Upper lobe of left lung (tissue), 6 donors: ENCODE results near the gene SV2C. TPM values are rescaled to one million over a fixed set of nuclear protein-coding genes. Genes with fewer than 3 reads are reported as not detected.

Source experiments
- ATAC-seq, 2 donors: fragments of 200-7000 bp; cut with Tn5 transposase; one replicate each; pipeline ENCODE4 v1.9.1; 2022; ENCODE audit warnings: mild to moderate bottlenecking in 2 of 2, moderate library complexity in 2 of 2; ENCODE audit not compliant: low FRiP score in 2 of 2
- DNase-seq, 2 donors: peaks; one replicate each; pipeline ENCODE4 v3.0.0-alpha.2; 2019 to 2020
- H3K27ac ChIP-seq, 4 donors: fragments of 200-600 bp; sonication (generic); one replicate each; pipeline ENCODE4 v1.5.1; 2016 to 2019
- H3K27me3 ChIP-seq, 4 donors: fragments of 200-600 bp; sonication (generic); one replicate each; pipeline ENCODE4 v1.5.1; 2017 to 2019
- H3K36me3 ChIP-seq, 4 donors: fragments of 200-600 bp; sonication (generic); one replicate each; pipeline ENCODE4 v1.5.1; 2016 to 2019
- H3K4me1 ChIP-seq, 4 donors: fragments of 200-600 bp; sonication (generic); one replicate each; pipeline ENCODE4 v1.5.1; 2018 to 2019
- H3K4me3 ChIP-seq, 4 donors: fragments of 200-600 bp; sonication (generic); one replicate each; pipeline ENCODE4 v1.5.1; 2017 to 2019; ENCODE audit warnings: mild to moderate bottlenecking in 2 of 4, moderate library complexity in 1 of 4
- H3K9me3 ChIP-seq, 4 donors: fragments of 200-600 bp; sonication (generic); one replicate each; pipeline ENCODE4 v1.5.1; 2018 to 2019
- CTCF ChIP-seq, 6 experiments: fragments of 450-650 bp in 4 of 6; fragments of 200-600 bp in 2 of 6; sonication (generic) in 2 of 6; IDR thresholded peaks; one replicate each; pipeline ENCODE4 v1.5.1; 2016 to 2019; ENCODE audit warnings: antibody characterized with exemption in 6 of 6
- EP300 ChIP-seq, 4 donors: sonication (generic); formaldehyde crosslinking; IDR thresholded peaks; one replicate each; pipeline ENCODE4 v1.5.1; 2017; ENCODE audit warnings: antibody characterized with exemption in 4 of 4, control low read depth in 2 of 4
- POLR2A ChIP-seq, 4 donors: fragments of 450-650 bp; IDR thresholded peaks; one replicate each; pipeline ENCODE4 v1.5.1; 2016 to 2017; ENCODE audit warnings: antibody characterized with exemption in 4 of 4, mild to moderate bottlenecking in 2 of 4
- POLR2AphosphoS5 ChIP-seq, 2 donors: sonication (generic); formaldehyde crosslinking; IDR thresholded peaks; one replicate each; pipeline ENCODE4 v1.5.1; 2017; ENCODE audit warnings: antibody characterized with exemption in 2 of 2
- WGBS, 2 donors: methylation state at CpG; one replicate each; pipeline ENCODE4 v1.1.5; 2017 to 2018; 5-methylcytosine and 5-hydroxymethylcytosine counted together
- total RNA-seq, 6 donors: library from RNA; depleted of rRNA in 4 of 6; stranded (reverse); fragments of >200 nt in 4 of 6; gene quantifications; one replicate each; pipeline versions ENCODE4 v1.1.0 to v1.2.1, GENCODE V29; 2016 to 2021
- donor health status: DM: no; HTN: no; CAD: no; lungs with moderate emphysema.
- donor health status: DM: no; HTN: yes; CAD: no; lungs with severe emphysema.

Gene SV2C
- total RNA-seq, 6 donors from 2014 or later: 0.15 to 0.51 (median 0.21) TPM; not detected in 2

GRCh38 chr5:76137887-76138542, 54.8 kb downstream of the SV2C start:
- 63 to 69% methylated on average over 3 of the region's 3 CpGs for WGBS, 2 donors
- Histone ChIP-seq H3K4me1 (no peaks in the 10 kb centered on the region), H3K36me3 (no peaks in the 10 kb centered on the region), H3K27me3 (no peaks in the 10 kb centered on the region), H3K27ac (no peak overlapping the region), H3K4me3 (no peak overlapping the region), H3K9me3 (no peaks in the 10 kb centered on the region)
- no peak for DNase-seq
- no peak for ATAC-seq
- no peak for TF ChIP-seq POLR2A (IDR thresholded peaks at IDR 0.05)

DNA sequence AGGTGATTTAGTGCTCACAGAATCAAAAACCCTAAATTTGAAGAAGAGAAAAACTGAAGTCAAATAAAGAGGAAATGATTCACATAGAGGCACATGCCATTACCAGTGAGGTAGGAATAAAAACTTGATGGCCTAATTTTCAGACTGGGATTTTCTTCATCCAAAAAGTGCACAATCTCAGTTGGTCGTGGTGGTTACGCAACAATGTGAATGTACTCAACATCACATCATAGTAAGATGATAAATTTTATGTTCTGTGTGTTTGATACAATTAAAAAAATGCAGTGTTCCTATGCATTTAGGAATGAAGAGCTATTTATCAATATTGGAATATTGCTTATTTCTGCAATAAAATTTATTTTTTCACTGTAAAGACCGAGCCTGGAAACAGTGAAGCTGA, 60.7 kb downstream of the SV2C start:
- no peaks in the 10 kb centered on the region for H3K36me3 ChIP-seq
- H3K4me3 ChIP-seq: no peak overlapping the region
- H3K27me3 ChIP-seq: no peaks in the 10 kb centered on the region
- ATAC-seq: no peak
- TF ChIP-seq EP300 (IDR thresholded peaks at IDR 0.05) (no peak), POLR2A (IDR thresholded peaks at IDR 0.05) (no peak), CTCF (IDR thresholded peaks at IDR 0.05) (no peak), POLR2AphosphoS5 (IDR thresholded peaks at IDR 0.05) (no peak)
- H3K9me3 ChIP-seq: no peaks in the 10 kb centered on the region
- WGBS, 2 donors: 71 to 87% methylated on average over 3 of the region's 3 CpGs
- H3K27ac ChIP-seq: no peak overlapping the region
- no peak for DNase-seq
- no peaks in the 10 kb centered on the region for H3K4me1 ChIP-seq

- H3K27me3 ChIP-seq: no peaks in the 10 kb centered on the region
Observed at GRCh38 chr5:76144513-76145274, 61.5 kb downstream of the SV2C start.

DNA sequence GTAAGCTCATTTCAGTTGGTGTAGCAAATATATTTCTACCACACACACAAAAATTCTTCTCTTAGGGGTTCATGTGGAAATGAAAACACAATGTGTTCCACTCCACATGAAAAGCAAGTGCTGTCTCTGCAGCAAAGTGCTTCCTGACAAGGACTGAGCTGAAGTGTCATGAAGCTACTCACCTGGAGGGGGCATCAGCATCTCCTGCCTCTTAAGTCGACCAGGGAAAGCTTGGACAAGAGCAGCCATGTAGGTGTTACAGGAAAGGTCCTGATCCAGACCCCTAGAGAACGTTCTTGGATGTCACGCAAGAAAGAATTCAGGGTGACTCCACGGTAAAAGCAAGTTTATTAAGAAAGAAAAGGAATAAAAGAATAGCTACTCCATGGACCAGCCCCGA, 62.8 kb downstream of the SV2C start:
- ATAC-seq (no peak), DNase-seq (no peak)
- Histone ChIP-seq H3K27me3 (no peaks in the 10 kb centered on the region), H3K36me3 (no peaks in the 10 kb centered on the region), H3K27ac (no peak overlapping the region), H3K4me1 (no peaks in the 10 kb centered on the region), H3K4me3 (no peak overlapping the region), H3K9me3 (no peaks in the 10 kb centered on the region)
- 76 to 81% methylated on average over 5 of the region's 5 CpGs for WGBS, 2 donors
- TF ChIP-seq POLR2A (IDR thresholded peaks at IDR 0.05) (no peak), EP300 (IDR thresholded peaks at IDR 0.05) (no peak), POLR2AphosphoS5 (IDR thresholded peaks at IDR 0.05) (no peak), CTCF (IDR thresholded peaks at IDR 0.05) (no peak)

More at GRCh38 chr5:76144513-76145274, 61.5 kb downstream of the SV2C start:
- no peak for ATAC-seq
- H3K4me1 ChIP-seq: no peaks in the 10 kb centered on the region
- TF ChIP-seq POLR2AphosphoS5 (IDR thresholded peaks at IDR 0.05) (no peak), CTCF (IDR thresholded peaks at IDR 0.05) (no peak), EP300 (IDR thresholded peaks at IDR 0.05) (no peak), POLR2A (IDR thresholded peaks at IDR 0.05) (no peak)
- WGBS, 2 donors: 89 to 95% methylated on average over 1 of the region's 1 CpG
- no peak for DNase-seq
- no peak overlapping the region for H3K27ac ChIP-seq
- no peaks in the 10 kb centered on the region for H3K36me3 ChIP-seq
- no peaks in the 10 kb centered on the region for H3K9me3 ChIP-seq
- no peak overlapping the region for H3K4me3 ChIP-seq

DNA sequence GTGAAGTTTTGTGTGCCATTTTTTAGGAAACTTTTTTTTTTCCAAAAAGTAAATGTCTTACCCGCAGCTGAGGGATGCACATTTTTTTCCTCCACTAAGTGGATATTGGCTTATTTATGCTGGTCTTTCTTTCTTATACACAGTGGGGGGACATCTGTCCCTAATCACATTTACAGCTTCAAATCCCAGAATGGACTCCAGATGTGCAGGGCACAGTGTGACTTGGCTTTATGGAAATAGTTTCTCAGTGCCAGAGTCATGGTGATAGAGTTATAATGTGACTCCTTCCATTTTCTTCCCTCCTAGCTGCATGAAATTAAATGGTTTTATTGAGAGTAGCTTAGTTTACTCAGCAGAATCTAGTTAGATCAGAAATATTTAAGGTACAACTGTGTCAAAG, 66.5 kb downstream of the SV2C start:
- ATAC-seq: no peak
- DNase-seq: no peak
- Histone ChIP-seq H3K4me3 (no peak overlapping the region), H3K27me3 (no peaks in the 10 kb centered on the region), H3K27ac (no peak overlapping the region), H3K9me3 (no peaks in the 10 kb centered on the region), H3K4me1 (no peaks in the 10 kb centered on the region), H3K36me3 (no peaks in the 10 kb centered on the region)
- WGBS, 2 donors: 35 to 96% methylated on average over 1 of the region's 1 CpG
- TF ChIP-seq CTCF (IDR thresholded peaks at IDR 0.05) (no peak), POLR2A (IDR thresholded peaks at IDR 0.05) (no peak), POLR2AphosphoS5 (IDR thresholded peaks at IDR 0.05) (no peak), EP300 (IDR thresholded peaks at IDR 0.05) (no peak)
